SU-DHL-6 (cell line): Measurements from ENCODE around the gene VSTM4.

Experiments
- H2AFZ ChIP-seq: fragments of 200-600 bp; sonication (generic); 2 replicates; pipeline ENCODE4 v1.6.1; 2014; ENCODE audit warnings: low read depth, mild to moderate bottlenecking, moderate library complexity, mixed read lengths, antibody characterized with exemption, low read length; ENCODE audit not compliant: severe bottlenecking
- H3F3A ChIP-seq: fragments of 200-600 bp; shearing (Covaris generic); 2 replicates; pipeline ENCODE4 v1.6.0; 2016; ENCODE audit warnings: antibody characterized with exemption, mild to moderate bottlenecking; ENCODE audit not compliant: insufficient read depth
- H3K27ac ChIP-seq: fragments of 200-600 bp; sonication (generic); 2 replicates; pipeline ENCODE4 v1.5.1; 2016; ENCODE audit warnings: low read depth, mild to moderate bottlenecking, low read length, moderate library complexity, mixed read lengths
- H3K27me3 ChIP-seq: fragments of 200-600 bp; sonication (generic), shearing (Covaris generic); 2 replicates; pipeline ENCODE4 v1.6.0; 2014; ENCODE audit warnings: mild to moderate bottlenecking, low read length
- H3K36me3 ChIP-seq: fragments of 200-600 bp; sonication (generic); 2 replicates; pipeline ENCODE4 v1.6.1; 2014; ENCODE audit warnings: mild to moderate bottlenecking, low read length, mixed read lengths
- H3K4me2 ChIP-seq: fragments of 300-600, 200-600 bp; shearing (Covaris generic), sonication (generic); 2 replicates; pipeline ENCODE4 v1.6.0; 2014; ENCODE audit warnings: low read length, low read depth, mild to moderate bottlenecking; ENCODE audit not compliant: poor library complexity, severe bottlenecking
- H3K4me3 ChIP-seq: fragments of 200-600 bp; sonication (generic); 2 replicates; pipeline ENCODE4 v1.5.1; 2014; ENCODE audit warnings: antibody characterized with exemption, low read length, mild to moderate bottlenecking, mixed read lengths; ENCODE audit not compliant: insufficient read depth, poor library complexity, severe bottlenecking
- H3K79me2 ChIP-seq: fragments of 200-600 bp; sonication (generic); 2 replicates; pipeline ENCODE4 v1.6.1; 2014; ENCODE audit warnings: mild to moderate bottlenecking, low read length, moderate library complexity; ENCODE audit not compliant: insufficient read depth
- H3K9ac ChIP-seq: fragments of 200-600 bp; sonication (generic); 2 replicates; pipeline ENCODE4 v1.7.0; 2014; ENCODE audit warnings: mild to moderate bottlenecking, low read length
- H3K9me2 ChIP-seq: fragments of 200-600 bp; sonication (generic); replicated peaks from 2 replicates; pipeline ENCODE4 v1.6.1; 2014; ENCODE audit warnings: low read length; ENCODE audit not compliant: insufficient read depth
- H3K9me3 ChIP-seq: fragments of 200-600 bp; sonication (generic); 2 replicates; pipeline ENCODE4 v1.6.1; 2014; ENCODE audit warnings: low read length, mixed read lengths; ENCODE audit not compliant: insufficient read depth
- H4K20me1 ChIP-seq: fragments of 200-600 bp; sonication (generic); 2 replicates; pipeline ENCODE4 v1.6.1; 2014; ENCODE audit warnings: low read depth, mild to moderate bottlenecking, antibody characterized with exemption, low read length, moderate library complexity, mixed read lengths
- CTCF ChIP-seq: fragments of 200-600 bp; sonication (generic); IDR thresholded peaks from one replicate; pipeline ENCODE4 v1.5.1; 2017; ENCODE audit warnings: antibody characterized with exemption, mild to moderate bottlenecking, low read length, moderate library complexity; ENCODE audit not compliant: insufficient read depth, poor library complexity, severe bottlenecking
- EZH2phosphoT487 ChIP-seq: fragments of 200-600 bp; sonication (generic), shearing (Covaris generic); conservative IDR thresholded peaks from 2 replicates; pipeline ENCODE4 v1.6.1; 2018; ENCODE audit warnings: mild to moderate bottlenecking, antibody characterized with exemption, low read length, moderate library complexity, mixed read lengths

The VSTM4 gene

GRCh38 chr10:49062229-49062628 is 53.1 kb downstream of the VSTM4 start:
- Histone ChIP-seq H3K27me3 (no peaks in the 10 kb centered on the region; the same call in 1 of the 2 replicates), H3K36me3 (no peaks in the 10 kb centered on the region), H3K9me2 (no peaks in the 10 kb centered on the region), H2AFZ (no peak overlapping the region), H3K4me3 (no peak overlapping the region), H3F3A (no peaks in the 10 kb centered on the region), H3K79me2 (no peaks in the 10 kb centered on the region), H3K27ac (no peak overlapping the region), H3K9me3 (no peaks in the 10 kb centered on the region), H3K9ac (no peak overlapping the region), H3K4me2 (no peak overlapping the region), H4K20me1 (no peaks in the 10 kb centered on the region)
- no peak for TF ChIP-seq CTCF
- no peak for TF ChIP-seq EZH2phosphoT487

GRCh38 chr10:49061667-49062066 is 53.7 kb downstream of the VSTM4 start:
- H3K4me2 ChIP-seq = no peak overlapping the region
- H3K9me3 ChIP-seq = no peaks in the 10 kb centered on the region
- H3K9me2 ChIP-seq = no peaks in the 10 kb centered on the region
- H3K4me3 ChIP-seq = no peak overlapping the region
- H4K20me1 ChIP-seq = no peaks in the 10 kb centered on the region
- TF ChIP-seq CTCF (no peak), EZH2phosphoT487 (no peak)
- H3K9ac ChIP-seq = no peak overlapping the region
- H3K79me2 ChIP-seq = no peaks in the 10 kb centered on the region
- no peak overlapping the region for H2AFZ ChIP-seq
- H3K27ac ChIP-seq = no peak overlapping the region
- no peaks in the 10 kb centered on the region for H3K36me3 ChIP-seq
- H3F3A ChIP-seq = no peaks in the 10 kb centered on the region
- H3K27me3 ChIP-seq = no peaks in the 10 kb centered on the region; the same call in 1 of the 2 replicates

GRCh38 chr10:49058463-49059255 is 56.7 kb downstream of the VSTM4 start:
- no peak overlapping the region for H2AFZ ChIP-seq
- H3K9ac ChIP-seq = no peak overlapping the region
- no peaks in the 10 kb centered on the region for H3K27me3 ChIP-seq
- no peaks in the 10 kb centered on the region for H4K20me1 ChIP-seq
- H3K27ac ChIP-seq = no peak overlapping the region
- no peak overlapping the region for H3K4me3 ChIP-seq
- H3K36me3 ChIP-seq = no peaks in the 10 kb centered on the region
- H3K9me3 ChIP-seq = no peaks in the 10 kb centered on the region
- no peaks in the 10 kb centered on the region for H3K9me2 ChIP-seq
- H3K79me2 ChIP-seq = no peaks in the 10 kb centered on the region
- no peak for TF ChIP-seq EZH2phosphoT487
- no peaks in the 10 kb centered on the region for H3F3A ChIP-seq
- no peak overlapping the region for H3K4me2 ChIP-seq

GRCh38 chr10:49057231-49057880 is 58.0 kb downstream of the VSTM4 start:
- Histone ChIP-seq H3K27me3 (no peaks in the 10 kb centered on the region), H3K79me2 (no peaks in the 10 kb centered on the region), H2AFZ (no peak overlapping the region), H4K20me1 (no peaks in the 10 kb centered on the region), H3K4me3 (no peak overlapping the region), H3K9ac (no peak overlapping the region), H3K36me3 (no peaks in the 10 kb centered on the region), H3F3A (no peaks in the 10 kb centered on the region), H3K27ac (no peak overlapping the region), H3K9me2 (no peaks in the 10 kb centered on the region), H3K4me2 (no peak overlapping the region), H3K9me3 (no peaks in the 10 kb centered on the region)
- TF ChIP-seq CTCF = no peak
- no peak for TF ChIP-seq EZH2phosphoT487
